Glutamatergic neuron (in vitro differentiated cells): ENCODE measurements around the gene FRMD1. TPM values are rescaled to one million over a fixed set of nuclear protein-coding genes. Genes with fewer than 3 reads are reported as not detected.

Experiments
- DNase-seq: peaks from one replicate; pipeline ENCODE4 v3.0.0; 2022
- H3K27ac Mint-ChIP-seq: one replicate; pipeline ENCODE4 v1.8.0; 2020; ENCODE audit warnings: mild to moderate bottlenecking, mixed read lengths, inconsistent platforms; ENCODE audit not compliant: unreplicated experiment
- H3K27me3 Mint-ChIP-seq: one replicate; pipeline ENCODE4 v1.8.0; 2020; ENCODE audit warnings: mild to moderate bottlenecking, moderate library complexity, mixed read lengths, inconsistent platforms; ENCODE audit not compliant: unreplicated experiment
- H3K36me3 Mint-ChIP-seq: one replicate; pipeline ENCODE4 v1.8.0; 2020; ENCODE audit warnings: mild to moderate bottlenecking, mixed read lengths, inconsistent platforms; ENCODE audit not compliant: unreplicated experiment
- H3K4me1 Mint-ChIP-seq: one replicate; pipeline ENCODE4 v1.8.0; 2020; ENCODE audit warnings: mild to moderate bottlenecking, low read depth, mixed read lengths, inconsistent platforms; ENCODE audit not compliant: unreplicated experiment
- H3K4me3 Mint-ChIP-seq: one replicate; pipeline ENCODE4 v1.8.0; 2020; ENCODE audit warnings: mild to moderate bottlenecking, mixed read lengths, inconsistent platforms; ENCODE audit not compliant: unreplicated experiment
- H3K9me3 Mint-ChIP-seq: one replicate; pipeline ENCODE4 v1.8.0; 2020; ENCODE audit warnings: mild to moderate bottlenecking, moderate library complexity, mixed read lengths, inconsistent platforms; ENCODE audit not compliant: unreplicated experiment
- CTCF ChIP-seq: fragments of 200-600 bp; sonication (generic); IDR thresholded peaks from one replicate; pipeline ENCODE4 v1.5.0; 2021; ENCODE audit not compliant: partially characterized antibody, unreplicated experiment
- total RNA-seq: library from RNA; stranded (reverse); fragmentation: NEBNext Ultra II Directional; extraction: Animal tissue kit (Norgen Biotek cat#: 25700); gene quantifications from one replicate; pipeline ENCODE4 v1.2.1, GENCODE V29; 2021; ENCODE audit not compliant: unreplicated experiment

Gene FRMD1
- total RNA-seq, 1 donor from 2014 or later = not detected

GRCh38 chr6:168117942-168118341, 38.9 kb upstream of the FRMD1 start:
- Mint-ChIP-seq H3K4me1 (no peaks in the 10 kb centered on the region), H3K36me3 (peaks cover 9% of the 10 kb centered on the region), H3K27ac (no peak overlapping the region), H3K4me3 (no peak overlapping the region), H3K9me3 (peaks cover 13% of the 10 kb centered on the region), H3K27me3 (peaks cover 11% of the 10 kb centered on the region)
- DNase-seq = no peak
- no peak for TF ChIP-seq CTCF

GRCh38 chr6:168116975-168117899, 38.2 kb upstream of the FRMD1 start:
- H3K4me3 Mint-ChIP-seq = no peak overlapping the region
- H3K27me3 Mint-ChIP-seq = peaks cover 8% of the 10 kb centered on the region
- H3K4me1 Mint-ChIP-seq = no peaks in the 10 kb centered on the region
- no peak overlapping the region for H3K27ac Mint-ChIP-seq
- no peak for DNase-seq
- peaks cover 9% of the 10 kb centered on the region for H3K36me3 Mint-ChIP-seq
- TF ChIP-seq CTCF = no peak
- H3K9me3 Mint-ChIP-seq = peaks cover 11% of the 10 kb centered on the region

GRCh38 chr6:168116438-168116974, 37.5 kb upstream of the FRMD1 start:
- H3K9me3 Mint-ChIP-seq = peaks cover 11% of the 10 kb centered on the region
- H3K27ac Mint-ChIP-seq = peak overlapping the region; percentile 63
- no peak for DNase-seq
- TF ChIP-seq CTCF = no peak
- no peak overlapping the region for H3K4me3 Mint-ChIP-seq
- H3K4me1 Mint-ChIP-seq = no peaks in the 10 kb centered on the region
- H3K27me3 Mint-ChIP-seq = peaks cover 8% of the 10 kb centered on the region
- peaks cover 9% of the 10 kb centered on the region for H3K36me3 Mint-ChIP-seq

GRCh38 chr6:168115748-168116437, 36.9 kb upstream of the FRMD1 start:
- Mint-ChIP-seq H3K27ac (peak overlapping the region; percentile 63), H3K9me3 (peaks cover 11% of the 10 kb centered on the region), H3K27me3 (peaks cover 8% of the 10 kb centered on the region), H3K36me3 (peaks cover 9% of the 10 kb centered on the region), H3K4me1 (no peaks in the 10 kb centered on the region), H3K4me3 (no peak overlapping the region)
- no peak for DNase-seq
- TF ChIP-seq CTCF = no peak
